SH-SY5Y (cell line): ENCODE data around the gene FAM177A1.
A peak's percentile ranks its signal among the peaks of the same experiment; 100 is the strongest.

Source experiments
- GATA2 ChIP-seq: IDR thresholded peaks from 2 replicates; pipeline ENCODE4 v1.6.1; 2011; ENCODE audit warnings: mild to moderate bottlenecking, low read depth, low read length
- GATA3 ChIP-seq: IDR thresholded peaks from 2 replicates; pipeline ENCODE4 v1.6.1; 2011; ENCODE audit warnings: low read depth, mild to moderate bottlenecking, low read length, moderate library complexity

- TF ChIP-seq GATA2 (peak; percentile 49), GATA3 (no peak)
Observed at GRCh38 chr14:35121887-35122695, 76.0 kb downstream of the FAM177A1 start, which contains the start of the genes PPP2R3C and PRORP.
